Heart right ventricle (tissue), 16 donors: Measurements from ENCODE around the gene MRPL49. TPM values are rescaled to one million over a fixed set of nuclear protein-coding genes. Genes with fewer than 3 reads are reported as not detected.

ENCODE experiments used
- ATAC-seq, 8 donors: fragments of 200-7000 bp; cut with Tn5 transposase; one replicate each; pipeline ENCODE4 v1.9.1; 2020; ENCODE audit warnings: mild to moderate bottlenecking in 8 of 8, moderate library complexity in 8 of 8, moderate number of reproducible peaks in 1 of 8
- DNase-seq, 2 donors: peaks; one replicate each; pipeline ENCODE4 v3.0.0-alpha.2; 2020
- H3K27ac ChIP-seq, 10 donors: fragments of 200-600 bp; sonication (generic) in 2 of 10; one replicate each; pipeline versions ENCODE4 v1.5.0 to v1.8.0; 2020 to 2022; ENCODE audit warnings: mild to moderate bottlenecking in 3 of 10
- H3K27me3 ChIP-seq, 7 donors: fragments of 200-600 bp; one replicate each; pipeline ENCODE4 v1.8.0; 2021 to 2022; ENCODE audit warnings: mild to moderate bottlenecking in 2 of 7
- H3K36me3 ChIP-seq, 9 donors: fragments of 200-600 bp; sonication (generic) in 1 of 9; one replicate each; pipeline versions ENCODE4 v1.5.0 to v1.8.0; 2020 to 2022; ENCODE audit warnings: mild to moderate bottlenecking in 2 of 9
- H3K4me1 ChIP-seq, 9 donors: fragments of 200-600 bp; sonication (generic) in 1 of 9; one replicate each; pipeline versions ENCODE4 v1.5.0 to v1.8.0; 2020 to 2022; ENCODE audit warnings: mild to moderate bottlenecking in 4 of 9
- H3K4me3 ChIP-seq, 10 donors: fragments of 200-600 bp; sonication (generic) in 2 of 10; one replicate each; pipeline versions ENCODE4 v1.5.0 to v1.8.0; 2020 to 2022; ENCODE audit warnings: mild to moderate bottlenecking in 7 of 10, moderate library complexity in 2 of 10
- H3K9me3 ChIP-seq, 11 donors: fragments of 200-600 bp in 10 of 11; sonication (generic) in 2 of 11; one replicate each; pipeline versions ENCODE4 v1.5.0 to v1.8.0; 2013 to 2022; ENCODE audit warnings: mild to moderate bottlenecking in 2 of 11, control low read depth in 1 of 11, moderate library complexity in 1 of 11
- CTCF ChIP-seq, 9 donors: fragments of 200-600 bp; sonication (generic) in 2 of 9; IDR thresholded peaks; one replicate each; pipeline versions ENCODE4 v1.5.0 to v1.8.0; 2021 to 2022; ENCODE audit warnings: antibody characterized with exemption in 9 of 9, mild to moderate bottlenecking in 5 of 9, moderate library complexity in 1 of 9
- WGBS, 2 donors: extraction: QIAGEN DNeasy Blood & Tissue Kit; methylation state at CpG; one replicate each; pipeline ENCODE4 v1.1.7; 2013; ENCODE audit warnings: inconsistent platforms in 1 of 2; 5-methylcytosine and 5-hydroxymethylcytosine counted together
- intact Hi-C, 10 donors: fragments of 100-400 bp; cut with DNase I; formaldehyde crosslinking; loops; one replicate each; pipeline versions ENCODE4 v1.11.1 to v1.14.2; 2022
- polyA plus RNA-seq, 2 donors: library from polyadenylated mRNA; stranded (reverse); fragments of 200-250 nt; gene quantifications; one replicate each; pipeline ENCODE4 v1.2.3, GENCODE V29; 2013
- total RNA-seq, 10 donors: library from RNA; stranded (reverse); fragmentation: NEBNext Ultra II Directional in 3 of 10; extraction: Animal tissue kit (Norgen Biotek cat#: 25700) in 3 of 10; gene quantifications; one replicate each; pipeline versions ENCODE4 v1.2.1 to v1.2.4, GENCODE V29; 2021 to 2023
- donor health status: Arrhythmogenic right ventricular cardiomyopathy.
- donor health status: ischemic (EF 13 %, LVEDD 7.1; RV severe dilation, severe dysfunction).
- donor health status: healthy with polysubstance abuse.
- donor health status: DM: no; HTN: yes; CAD: no.
- donor health status: DM: no; HTN: no; CAD: no.
- donor health status: ischemic (EF 25% LVEDD 6.9; RV normal size, moderate dysfunction).
- donor health status: ischemic (EF 25% LVEDD 5.7; RV mildly dilated, moderate dysfunction).
- donor health status: healthy.
- donor health status: DM: yes; HTN: yes; CAD: no.
- donor health status: Ischemic cardiomyopathy.
- donor health status: ischemic (EF 35%, LVEDD 5.7; RV mildly dilated, moderate dysfunction).
- donor health status: nonischemic (EF 11% LVEDD 7.7; RV severe dilation, severe dysfunction).
- donor health status: DM: yes; HTN: yes; CAD: no.
- donor health status: PGD.
- donor health status: ischemic (EF 29% LVEDD 5.4; RV normal size, mild dysfunction).
- donor health status: nonischemic (EF 23%, LVEDD 6.1; RV moderate dilation, normal function).

Gene MRPL49
- total and polyA plus RNA-seq, 12 donors, result 6.4 to 44.8 (median 39.3) TPM

DNA sequence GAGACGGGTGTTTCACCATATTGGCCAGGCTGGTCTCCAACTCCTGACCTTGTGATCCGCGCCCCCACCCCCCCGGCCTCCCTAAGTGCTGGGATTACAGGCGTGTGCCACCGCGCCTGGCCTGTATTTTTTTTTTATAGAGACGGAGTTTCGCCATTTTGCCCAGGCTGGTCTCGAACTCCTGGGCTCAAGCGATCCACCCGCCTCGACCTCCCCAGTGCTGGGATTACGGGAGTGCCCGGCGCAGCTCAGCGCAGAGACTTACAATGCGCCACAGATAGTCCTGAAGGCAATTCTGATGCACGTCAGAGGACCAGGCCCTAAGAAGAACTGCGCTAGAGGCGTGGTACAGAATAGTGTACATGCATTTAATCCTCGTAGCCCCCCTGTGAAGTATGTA lies 26.7 kb upstream of the MRPL49 start:
- WGBS, 2 donors, result 69 to 78% methylated on average over 22 of the region's 22 CpGs
- Histone ChIP-seq H3K4me3 (peak overlapping the region in 9 of 10 donors; percentile 75 to 94 (median 86)), H3K36me3 (peaks cover 0 to 28% (median 2%) of the 10 kb centered on the region in 9 donors), H3K27me3 (no peaks in the 10 kb centered on the region), H3K27ac (peak overlapping the region; percentile 67 to 96 (median 93)), H3K9me3 (no peaks in the 10 kb centered on the region), H3K4me1 (peaks cover 4 to 26% (median 16%) of the 10 kb centered on the region in 9 donors)
- ATAC-seq (peak in 2 of 8 donors; percentile 3 to 38), DNase-seq (no peak)
- no peak for TF ChIP-seq CTCF (IDR thresholded peaks at IDR 0.05)
- intact Hi-C loops, result loop anchor here in 3 of 10 donors (5.0 kb wide), 3 partner anchors 68 to 738 kb away; partner anchors contain the start of genes ARL2 (in 1 of the 3), RPS6KA4 (in 1 of the 3) and SNX15 (in 1 of the 3)

DNA sequence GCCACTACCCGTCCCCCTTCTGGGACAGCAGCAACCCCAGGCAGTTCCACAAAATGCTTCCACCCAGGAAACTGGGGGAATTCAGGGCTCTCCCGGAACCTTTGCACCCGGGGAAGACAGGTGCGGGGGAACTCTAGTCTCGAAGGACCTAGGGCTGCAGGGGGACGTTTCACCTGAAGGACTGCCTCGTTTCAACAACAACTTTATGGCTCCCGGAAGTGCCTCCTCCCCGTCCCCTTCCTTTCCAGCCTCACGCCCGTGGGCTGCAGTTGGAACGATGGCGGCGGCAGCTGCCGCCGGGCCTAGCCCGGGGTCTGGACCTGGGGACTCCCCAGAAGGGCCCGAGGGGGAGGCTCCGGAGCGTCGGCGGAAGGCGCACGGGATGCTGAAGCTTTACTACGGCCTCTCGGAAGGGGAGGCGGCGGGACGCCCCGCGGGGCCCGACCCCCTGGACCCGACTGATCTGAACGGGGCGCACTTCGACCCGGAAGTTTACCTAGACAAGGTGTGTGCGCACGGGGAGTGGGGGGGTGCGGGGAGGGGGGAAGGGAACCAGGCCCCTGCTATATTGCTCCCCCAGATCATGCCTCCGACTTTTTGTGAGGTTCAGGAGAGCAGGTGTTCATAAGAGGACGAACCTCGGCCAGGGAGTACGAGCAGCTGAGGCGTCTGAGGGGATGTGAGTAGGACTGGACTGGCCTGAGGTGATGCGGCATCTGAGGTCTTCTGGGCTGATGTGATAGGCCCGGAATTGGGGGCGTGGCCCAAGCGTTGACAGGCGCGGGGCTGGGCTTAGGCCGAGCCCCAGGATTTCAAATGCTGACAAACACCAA lies 25.9 kb upstream of the MRPL49 start, which contains the start of gene VPS51:
TSS of gene VPS51 (plus strand) at position 241 of the 833 bp plus-strand sequence. CDS start at position 278, 37 bp downstream.
- ATAC-seq, result peak; percentile 94 to 96 (median 95)
- DNase-seq, result peak; percentile 83 to 90
- intact Hi-C loops, result loop anchor here in 4 of 10 donors (1.0 to 5.0 kb wide), 4 partner anchors 12 to 739 kb away; partner anchors contain the start of genes CDCA5 (in 2 of the 4), ZFPL1 (in 2 of the 4), ARL2 (in 1 of the 4) and RPS6KA4 (in 1 of the 4)

GRCh38 chr11:65096926-65097325 lies 25.2 kb upstream of the MRPL49 start:
- Histone ChIP-seq H3K9me3 (no peaks in the 10 kb centered on the region), H3K36me3 (peaks cover 0 to 33% (median 2%) of the 10 kb centered on the region in 9 donors), H3K4me1 (peaks cover 4 to 39% (median 26%) of the 10 kb centered on the region in 9 donors), H3K27me3 (no peaks in the 10 kb centered on the region), H3K27ac (peak overlapping the region; percentile 67 to 96 (median 93)), H3K4me3 (peak overlapping the region; percentile 75 to 94 (median 86))
- intact Hi-C loops, result loop anchor here in 4 of 10 donors (1.0 to 5.0 kb wide), 4 partner anchors 13 to 740 kb away; partner anchors contain the start of genes CDCA5 (in 2 of the 4), ZFPL1 (in 2 of the 4), ARL2 (in 1 of the 4) and RPS6KA4 (in 1 of the 4)
- ATAC-seq, result peak in 3 of 8 donors; percentile 4 to 23 (median 6)
- 30 to 34% methylated on average over 8 of the region's 8 CpGs for WGBS, 2 donors
- no peak for TF ChIP-seq CTCF (IDR thresholded peaks at IDR 0.05)
- DNase-seq, result no peak

More for the DNA sequence above, 25.9 kb upstream of the MRPL49 start, which contains the start of gene VPS51:
- no peak for TF ChIP-seq CTCF (IDR thresholded peaks at IDR 0.05)
- WGBS, 2 donors, result 0 to 1% methylated on average over 51 to 52 of the region's 52 CpGs
- H3K9me3 ChIP-seq, result no peaks in the 10 kb centered on the region
- peak within 1 kb of the TSS; percentile 67 to 96 (median 93) for H3K27ac ChIP-seq
- no peaks in the 10 kb centered on the region for H3K27me3 ChIP-seq
- peaks cover 4 to 31% (median 18%) of the 10 kb centered on the region in 9 donors for H3K4me1 ChIP-seq
- H3K36me3 ChIP-seq, result peaks cover 0 to 32% (median 2%) of the 10 kb centered on the region in 9 donors
- peak within 1 kb of the TSS; percentile 75 to 94 (median 86) for H3K4me3 ChIP-seq
